Renal pelvis (tissue), 4 donors: Measurements from ENCODE around the gene SPTBN1. TPM values are rescaled to one million over a fixed set of nuclear protein-coding genes. Genes with fewer than 3 reads are reported as not detected.
A peak's percentile ranks its signal among the peaks of the same experiment; 100 is the strongest.
"Not testable (repeated sequence)": the region's sequence is repeated elsewhere in the genome, so short reads cannot be mapped to it uniquely, and the experiment has no call there.

Experiments
- DNase-seq: peaks from one replicate; pipeline ENCODE4 v3.0.0-alpha.2; 2013
- polyA plus RNA-seq, 3 donors: library from polyadenylated mRNA; unstranded; fragments of 120-200 nt; gene quantifications; one replicate each; pipeline ENCODE4 v1.2.1, GENCODE V29; 2013; ENCODE audit not compliant: insufficient read length in 3 of 3

SPTBN1 gene
- polyA plus RNA-seq, 3 donors: 230 to 261 (median 254) TPM

- DNase-seq: no peak
Observed at GRCh38 chr2:54497763-54498680, 41.9 kb downstream of the SPTBN1 start.

- peak; percentile 72 for DNase-seq
Observed at GRCh38 chr2:54499661-54500060, 43.5 kb downstream of the SPTBN1 start.

GRCh38 chr2:54500404-54501205 is 44.5 kb downstream of the SPTBN1 start:
- DNase-seq: no peak

GRCh38 chr2:54502731-54503130 is 46.6 kb downstream of the SPTBN1 start:
- no peak for DNase-seq

GRCh38 chr2:54503192-54503591 is 47.1 kb downstream of the SPTBN1 start:
- no peak for DNase-seq

GRCh38 chr2:54503828-54504227 is 47.7 kb downstream of the SPTBN1 start:
- no peak for DNase-seq

- DNase-seq: no peak
Observed at GRCh38 chr2:54504866-54505265, 48.7 kb downstream of the SPTBN1 start.

GRCh38 chr2:54508541-54508940 is 52.4 kb downstream of the SPTBN1 start:
- no peak for DNase-seq

- not testable (repeated sequence) for DNase-seq
Observed at GRCh38 chr2:54509043-54509442, 52.9 kb downstream of the SPTBN1 start.

- no peak for DNase-seq
Observed at GRCh38 chr2:54510916-54511315, 54.8 kb downstream of the SPTBN1 start.

- no peak for DNase-seq
Observed at GRCh38 chr2:54512183-54512582, 56.1 kb downstream of the SPTBN1 start.

- no peak for DNase-seq
Observed at GRCh38 chr2:54512663-54513362, 56.7 kb downstream of the SPTBN1 start.

- no peak for DNase-seq
Observed at GRCh38 chr2:54513363-54513715, 57.2 kb downstream of the SPTBN1 start.

- DNase-seq: no peak
Observed at GRCh38 chr2:54514822-54515569, 58.9 kb downstream of the SPTBN1 start.

GRCh38 chr2:54516842-54517241 is 60.7 kb downstream of the SPTBN1 start:
- no peak for DNase-seq

- DNase-seq: not testable (repeated sequence)
Observed at GRCh38 chr2:54518016-54518415, 61.9 kb downstream of the SPTBN1 start.

GRCh38 chr2:54518430-54518829 is 62.3 kb downstream of the SPTBN1 start:
- no peak for DNase-seq

GRCh38 chr2:54519841-54520459 is 63.8 kb downstream of the SPTBN1 start:
- no peak for DNase-seq

- no peak for DNase-seq
Observed at GRCh38 chr2:54520687-54521086, 64.6 kb downstream of the SPTBN1 start.

- peak; percentile 76 for DNase-seq
Observed at GRCh38 chr2:54522624-54523281, 66.6 kb downstream of the SPTBN1 start.
